ENCODE results near the gene PKN3. TPM values are rescaled to one million over a fixed set of nuclear protein-coding genes. Genes with fewer than 3 reads are reported as not detected.

PKN3 gene
- polyA plus RNA-seq, 4 donors, result 6.9 to 15.6 (median 12.5) TPM

DNA sequence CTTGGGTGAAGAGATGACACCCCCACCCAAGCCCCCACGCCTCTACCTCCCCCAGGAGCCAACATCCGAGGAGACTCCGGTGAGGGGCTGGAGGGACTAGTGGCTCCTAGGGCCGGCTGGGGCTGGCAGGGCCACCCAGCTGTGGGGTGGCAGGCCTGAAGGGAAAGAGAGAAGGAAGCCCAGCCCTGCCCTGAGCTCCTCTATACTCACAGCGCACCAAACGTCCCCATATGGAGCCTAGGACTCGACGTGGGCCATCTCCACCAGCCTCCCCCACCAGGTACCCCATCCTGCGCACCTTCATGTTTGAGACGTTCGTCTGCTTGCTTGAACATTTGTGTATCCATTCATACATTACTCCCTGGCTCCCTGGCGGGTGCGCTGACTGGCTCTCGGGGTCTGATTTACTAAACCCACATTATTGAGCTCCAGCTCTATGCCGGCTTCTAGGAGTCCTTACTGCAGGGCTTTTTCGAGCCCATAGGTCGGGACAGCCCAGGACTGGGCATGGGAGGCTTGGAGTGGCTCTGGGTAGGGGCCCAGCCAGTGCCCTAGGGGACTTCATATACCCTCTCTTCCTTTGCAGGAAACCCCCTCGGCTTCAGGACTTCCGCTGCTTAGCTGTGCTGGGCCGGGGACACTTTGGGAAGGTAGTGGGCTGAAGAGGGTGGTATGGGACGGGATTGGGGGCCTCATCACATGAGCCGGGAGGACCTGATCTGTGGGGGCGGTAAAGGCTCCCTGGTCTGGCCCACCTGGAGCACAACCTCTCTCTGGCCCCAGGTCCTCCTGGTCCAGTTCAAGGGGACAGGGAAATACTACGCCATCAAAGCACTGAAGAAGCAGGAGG, 12.5 kb downstream of the PKN3 start:
- no peak for DNase-seq (ENCODE audit: low read depth in 4 of 4, low spot score in 2 of 4)

DNA sequence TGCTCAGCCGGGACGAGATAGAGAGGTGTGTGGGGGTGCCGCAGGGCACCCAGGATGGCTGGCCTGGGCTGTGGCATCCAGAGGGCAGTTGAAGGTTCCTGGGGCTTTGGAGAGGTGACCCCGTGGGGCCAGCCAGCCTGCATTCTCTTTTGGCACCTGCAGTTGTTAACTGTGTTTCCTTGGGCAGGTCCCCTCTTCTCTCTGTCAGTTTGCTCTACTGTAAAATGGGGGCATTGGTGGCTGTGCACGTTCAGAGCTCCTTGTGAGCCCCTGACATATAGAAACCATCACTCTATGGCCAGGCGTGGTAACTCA, 13.1 kb downstream of the PKN3 start:
- no peak for DNase-seq (ENCODE audit: low read depth in 4 of 4, low spot score in 2 of 4)

GRCh38 chr9:128716581-128717254, 14.4 kb downstream of the PKN3 start:
- no peak for DNase-seq (ENCODE audit: low read depth in 4 of 4, low spot score in 2 of 4)

DNA sequence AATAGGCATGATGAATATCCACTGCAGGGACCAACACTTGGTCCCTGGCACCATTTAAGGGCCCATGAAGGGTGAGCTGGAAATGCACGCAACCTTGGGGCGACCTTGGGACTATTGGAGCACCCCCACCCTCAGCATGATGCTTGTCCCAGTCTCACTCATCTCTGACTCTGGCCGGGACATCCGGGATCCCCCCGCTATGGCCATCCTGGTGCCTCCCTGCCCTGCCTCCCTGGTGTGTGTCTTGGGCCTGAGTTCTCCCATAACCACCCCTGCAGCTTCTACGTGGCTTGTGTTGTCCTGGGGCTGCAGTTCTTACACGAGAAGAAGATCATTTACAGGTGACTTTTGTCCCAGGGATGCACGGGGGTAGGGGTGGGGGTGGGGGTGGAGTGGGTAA, 15.7 kb downstream of the PKN3 start:
- DNase-seq (ENCODE audit: low read depth in 4 of 4, low spot score in 2 of 4), result no peak

GRCh38 chr9:128718475-128718874, 16.2 kb downstream of the PKN3 start:
- DNase-seq (ENCODE audit: low read depth in 4 of 4, low spot score in 2 of 4), result no peak

GRCh38 chr9:128719919-128720605, 17.8 kb downstream of the PKN3 start:
- DNase-seq (ENCODE audit: low read depth in 4 of 4, low spot score in 2 of 4), result no peak

- no peak for DNase-seq (ENCODE audit: low read depth in 4 of 4, low spot score in 2 of 4)
Observed at GRCh38 chr9:128720841-128721486, 18.7 kb downstream of the PKN3 start.

DNA sequence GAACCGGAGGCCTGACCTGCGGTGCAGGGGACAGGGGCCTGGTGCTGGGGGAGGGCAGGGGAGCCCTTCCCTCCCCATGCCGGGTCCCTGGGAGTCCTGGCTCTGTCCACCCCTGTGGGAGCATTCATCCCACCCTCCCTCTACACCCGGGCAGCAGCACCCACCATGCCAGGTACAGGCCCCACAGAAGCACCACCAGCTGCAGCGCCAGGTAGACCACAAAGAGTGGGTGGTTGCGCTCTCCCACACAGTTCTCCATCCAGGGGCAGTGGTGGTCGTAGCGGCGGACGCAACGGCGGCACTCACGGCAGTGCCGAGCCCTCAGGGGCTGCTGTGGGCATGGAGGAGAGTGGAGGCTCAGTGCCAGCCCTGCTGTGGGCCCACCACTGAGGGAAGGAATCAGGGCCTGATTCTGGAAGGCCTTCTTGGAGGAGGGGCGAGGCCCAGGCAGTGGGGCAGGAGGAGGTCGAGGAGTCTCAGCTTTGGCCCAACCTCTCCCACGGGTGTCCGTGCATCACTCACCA, 19.2 kb downstream of the PKN3 start:
- DNase-seq (ENCODE audit: low read depth in 4 of 4, low spot score in 2 of 4), result no peak

GRCh38 chr9:128722380-128723351, 20.4 kb downstream of the PKN3 start:
- no peak for DNase-seq (ENCODE audit: low read depth in 4 of 4, low spot score in 2 of 4)

DNA sequence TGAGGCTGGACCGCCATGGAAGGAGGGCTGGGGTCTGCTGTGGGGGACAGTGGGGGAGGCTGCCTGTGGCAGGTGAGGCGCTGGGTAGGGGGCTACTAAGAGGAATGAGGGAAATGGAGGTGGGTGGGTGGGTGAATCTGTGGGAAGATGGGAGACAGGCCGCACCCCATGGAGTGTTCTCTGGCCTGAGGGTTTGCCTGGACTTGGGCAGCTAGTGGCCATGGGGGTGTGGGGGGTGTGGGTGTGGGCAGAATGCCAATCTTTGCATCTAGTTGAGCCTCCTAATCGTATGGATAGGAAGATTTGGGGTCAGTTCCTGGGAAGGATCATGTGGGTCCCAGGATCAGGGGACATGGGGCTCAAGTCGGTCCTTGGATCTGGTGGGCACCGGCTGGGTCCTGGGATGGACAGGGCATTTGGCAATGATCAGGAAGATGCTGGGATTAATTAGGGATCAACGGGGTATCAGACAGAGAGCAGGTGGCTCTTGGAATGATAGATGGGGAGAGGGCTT, 21.1 kb downstream of the PKN3 start:
- DNase-seq (ENCODE audit: low read depth in 4 of 4, low spot score in 2 of 4), result no peak

DNA sequence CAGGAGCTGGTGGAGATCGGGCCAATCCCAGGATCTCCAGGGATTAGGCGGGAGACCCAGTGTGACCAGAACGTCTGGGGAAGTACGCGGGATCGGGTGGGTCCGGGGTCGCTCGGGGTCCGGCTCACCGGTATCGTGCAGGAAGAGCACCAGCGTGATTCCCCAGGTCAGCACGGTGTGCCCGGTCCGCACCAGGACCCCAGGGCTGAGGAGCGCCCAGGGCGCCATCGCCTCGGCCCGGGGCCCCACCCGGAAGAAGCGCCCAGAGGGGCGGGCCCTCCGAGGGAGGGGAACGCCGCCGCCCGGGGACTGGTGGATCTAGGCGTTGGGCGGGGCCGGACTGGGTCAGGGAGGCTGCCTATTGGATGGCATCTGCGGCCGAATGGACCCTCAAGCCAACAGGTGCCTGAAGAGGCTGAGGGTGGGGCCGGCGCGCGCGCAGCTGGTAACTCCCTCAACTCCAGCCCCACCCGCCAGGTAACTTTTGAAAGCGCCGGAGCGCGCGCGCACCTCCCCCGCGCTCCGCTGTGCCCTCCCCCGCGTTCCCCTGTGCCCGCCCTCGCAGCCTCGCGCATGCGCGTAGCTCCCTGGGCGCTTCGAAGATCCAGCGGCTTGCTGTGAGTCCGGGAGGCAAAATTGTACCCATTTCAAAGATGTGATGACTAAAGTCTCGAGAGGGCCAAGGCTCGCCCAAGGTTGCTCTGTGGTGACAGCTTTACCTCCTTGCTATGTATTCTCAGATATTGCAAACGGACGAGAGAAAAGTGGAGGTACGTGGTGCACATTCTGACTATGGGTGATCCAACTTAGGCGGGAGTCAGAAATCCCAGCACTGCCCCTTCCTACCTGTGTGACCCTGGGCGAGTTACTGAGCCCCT, 21.8 kb downstream of the PKN3 start, which contains the start of gene ZDHHC12:
ZDHHC12 (minus strand) TSS at position 262 of the 878 bp plus-strand sequence; CDS start at position 228, 34 bp downstream.
- peak; percentile 72 to 86 (median 77) for DNase-seq (ENCODE audit: low read depth in 4 of 4, low spot score in 2 of 4)

- no peak for DNase-seq (ENCODE audit: low read depth in 4 of 4, low spot score in 2 of 4)
Observed at GRCh38 chr9:128724744-128725211, 22.5 kb downstream of the PKN3 start.

DNA sequence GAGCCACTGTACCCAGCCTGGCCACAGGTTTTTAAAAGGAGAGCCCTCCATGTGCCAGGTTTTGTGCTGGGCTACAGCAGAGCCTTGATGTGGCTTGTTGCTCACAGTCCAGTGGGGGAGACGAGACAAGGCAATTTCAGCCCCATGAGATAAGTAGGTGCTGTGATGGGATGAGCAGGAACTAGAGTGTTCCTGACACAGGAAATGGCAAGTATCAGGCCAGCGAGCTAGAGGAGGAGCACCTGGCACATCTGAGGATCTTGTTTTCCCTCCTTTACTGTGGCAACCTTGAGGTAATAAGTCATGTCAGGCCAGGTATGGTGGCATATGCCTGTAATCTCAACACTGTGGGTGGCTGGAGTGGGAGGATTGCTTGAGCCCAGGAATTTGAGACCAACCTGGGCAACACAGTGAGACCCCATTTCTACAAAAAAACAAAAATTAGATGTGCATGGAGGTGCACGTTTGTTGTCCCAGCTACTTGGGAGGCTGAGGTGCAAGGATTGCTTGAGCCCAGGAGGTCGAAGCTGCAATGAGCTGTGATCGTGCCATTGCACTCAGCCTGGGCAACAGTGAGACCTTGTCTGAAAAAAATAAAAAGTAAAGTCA, 25.4 kb downstream of the PKN3 start:
- no peak for DNase-seq (ENCODE audit: low read depth in 4 of 4, low spot score in 2 of 4)

DNA sequence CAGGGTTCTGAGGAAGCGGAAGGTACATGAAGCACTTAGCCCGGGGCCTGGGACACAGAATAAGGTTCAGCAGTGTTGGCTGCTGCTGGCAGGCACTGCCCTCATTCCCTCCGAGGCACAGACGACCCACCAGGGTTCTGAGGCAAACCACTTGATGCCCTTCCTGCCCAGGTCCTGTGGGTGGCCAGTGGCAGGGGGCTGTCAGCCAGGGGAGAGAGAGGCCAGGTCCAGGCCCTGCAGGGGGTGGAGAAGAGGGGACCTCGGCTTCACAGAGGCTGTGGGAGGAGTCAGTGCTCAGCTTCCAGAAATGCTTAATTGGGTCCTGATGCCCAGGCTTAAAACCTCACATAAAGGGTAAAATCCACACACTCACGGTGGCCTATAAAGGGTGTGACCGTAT, 26.0 kb downstream of the PKN3 start:
- no peak for DNase-seq (ENCODE audit: low read depth in 4 of 4, low spot score in 2 of 4)

GRCh38 chr9:128729302-128729701, 27.0 kb downstream of the PKN3 start:
- DNase-seq (ENCODE audit: low read depth in 4 of 4, low spot score in 2 of 4), result no peak

DNA sequence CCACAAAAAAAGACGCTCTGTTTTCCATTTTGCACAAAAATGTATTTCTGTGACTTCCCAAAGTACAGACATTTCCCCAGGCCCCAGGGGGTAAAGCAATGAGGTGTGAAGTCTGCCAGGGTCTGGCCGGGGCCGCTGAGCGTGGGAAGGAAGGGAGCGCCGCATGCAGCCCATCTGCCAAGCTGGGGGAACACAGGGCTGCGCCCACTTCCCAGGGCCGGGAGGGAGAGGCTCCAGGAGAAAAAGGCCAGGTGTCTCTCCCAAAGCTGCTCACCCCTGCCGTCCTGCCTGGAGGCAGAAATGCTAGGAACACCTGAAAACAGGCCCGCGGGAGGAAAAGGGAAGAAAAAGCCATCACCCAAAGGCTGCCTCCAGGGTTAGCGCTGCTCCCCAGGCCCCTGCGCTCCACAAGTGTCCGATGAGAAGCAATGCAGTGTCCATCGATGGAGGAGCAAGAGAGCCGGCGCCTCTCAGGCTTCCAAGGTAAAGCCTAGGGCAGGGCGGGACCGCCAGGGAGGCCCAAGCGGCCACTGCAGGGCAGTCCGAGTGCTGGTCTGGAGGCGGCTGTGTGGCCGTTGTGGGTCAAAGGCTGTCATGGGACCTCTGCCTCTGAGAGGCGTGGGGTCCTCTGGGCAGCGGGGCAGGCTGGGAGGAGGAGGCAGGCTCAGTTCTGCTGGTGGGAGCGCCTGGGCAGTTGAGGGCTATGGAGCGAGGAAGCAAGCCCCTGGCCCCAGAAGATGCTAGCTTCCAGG, 27.6 kb downstream of the PKN3 start:
- DNase-seq (ENCODE audit: low read depth in 4 of 4, low spot score in 2 of 4), result no peak

DNA sequence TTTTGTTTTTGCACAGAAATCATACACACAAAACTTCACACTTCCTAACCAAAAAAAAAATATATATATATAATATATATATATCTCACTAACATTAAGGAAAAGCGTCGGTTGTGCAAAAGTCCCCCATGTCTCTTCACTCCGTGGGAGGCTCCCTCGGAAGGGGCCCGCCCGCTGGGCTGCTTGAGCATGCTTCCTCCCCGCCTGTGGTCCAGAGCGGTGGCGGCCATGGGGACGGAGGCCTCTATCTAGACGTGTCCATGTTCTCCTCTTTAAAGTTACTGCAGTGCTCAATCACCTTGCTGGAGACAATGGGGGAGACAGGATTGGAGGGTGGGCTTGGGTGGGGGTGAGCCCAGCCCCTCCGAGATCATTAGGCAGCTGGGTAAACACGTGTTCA, 28.8 kb downstream of the PKN3 start:
- no peak for DNase-seq (ENCODE audit: low read depth in 4 of 4, low spot score in 2 of 4)

Data from left renal cortex interstitium (tissue), 4 donors.